ENCODE results near the gene ECE1. TPM values are rescaled to one million over a fixed set of nuclear protein-coding genes. Genes with fewer than 3 reads are reported as not detected.

The ECE1 gene
- total RNA-seq: 118 and 284 TPM in 2 replicates

DNA sequence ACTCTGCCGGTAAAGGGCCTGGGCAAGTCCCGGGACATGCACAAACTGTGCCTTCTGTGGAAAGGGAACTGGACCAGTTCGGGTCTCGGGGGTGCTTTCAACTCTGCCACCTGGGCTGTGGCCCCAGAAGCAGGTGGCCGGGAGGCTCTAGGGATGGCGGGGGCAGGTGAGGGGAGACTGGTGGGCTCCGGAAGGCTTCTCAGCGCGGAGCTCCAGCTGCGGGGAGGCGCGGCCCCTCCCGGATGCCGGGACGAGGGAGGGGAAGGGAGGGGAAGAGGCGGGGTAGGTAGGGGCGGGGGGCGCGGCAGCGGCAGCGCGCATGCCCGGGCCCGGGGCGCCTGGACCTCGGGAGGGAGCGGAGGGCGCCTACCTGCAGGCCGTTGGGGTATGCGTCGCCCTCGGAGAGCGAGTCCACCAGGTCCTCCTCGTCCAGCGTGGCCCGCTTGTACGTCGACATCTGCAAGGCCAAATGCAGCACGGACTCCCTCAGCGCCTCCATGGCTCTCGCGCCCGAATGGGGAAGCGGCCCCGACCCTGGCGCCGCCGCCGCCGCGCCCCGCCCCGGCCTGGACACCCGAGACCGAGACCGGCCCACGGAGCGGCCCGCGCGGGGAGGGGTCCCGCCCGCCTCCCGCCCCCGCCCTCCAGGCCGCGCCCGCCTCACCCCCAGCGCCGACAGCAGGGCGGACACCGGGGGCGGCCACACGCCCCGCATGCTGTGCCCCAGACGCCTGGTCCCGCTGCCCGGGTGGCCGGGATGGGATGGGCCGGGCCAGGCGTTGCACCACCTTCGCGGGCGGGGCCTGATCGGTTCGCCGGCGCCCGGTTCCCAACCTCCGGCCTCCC is at the start of gene ECE1:
Gene ECE1 (minus strand): TSS at position 764 of the 846 bp plus-strand sequence. CDS start 49 bp downstream, at position 715.

DNA sequence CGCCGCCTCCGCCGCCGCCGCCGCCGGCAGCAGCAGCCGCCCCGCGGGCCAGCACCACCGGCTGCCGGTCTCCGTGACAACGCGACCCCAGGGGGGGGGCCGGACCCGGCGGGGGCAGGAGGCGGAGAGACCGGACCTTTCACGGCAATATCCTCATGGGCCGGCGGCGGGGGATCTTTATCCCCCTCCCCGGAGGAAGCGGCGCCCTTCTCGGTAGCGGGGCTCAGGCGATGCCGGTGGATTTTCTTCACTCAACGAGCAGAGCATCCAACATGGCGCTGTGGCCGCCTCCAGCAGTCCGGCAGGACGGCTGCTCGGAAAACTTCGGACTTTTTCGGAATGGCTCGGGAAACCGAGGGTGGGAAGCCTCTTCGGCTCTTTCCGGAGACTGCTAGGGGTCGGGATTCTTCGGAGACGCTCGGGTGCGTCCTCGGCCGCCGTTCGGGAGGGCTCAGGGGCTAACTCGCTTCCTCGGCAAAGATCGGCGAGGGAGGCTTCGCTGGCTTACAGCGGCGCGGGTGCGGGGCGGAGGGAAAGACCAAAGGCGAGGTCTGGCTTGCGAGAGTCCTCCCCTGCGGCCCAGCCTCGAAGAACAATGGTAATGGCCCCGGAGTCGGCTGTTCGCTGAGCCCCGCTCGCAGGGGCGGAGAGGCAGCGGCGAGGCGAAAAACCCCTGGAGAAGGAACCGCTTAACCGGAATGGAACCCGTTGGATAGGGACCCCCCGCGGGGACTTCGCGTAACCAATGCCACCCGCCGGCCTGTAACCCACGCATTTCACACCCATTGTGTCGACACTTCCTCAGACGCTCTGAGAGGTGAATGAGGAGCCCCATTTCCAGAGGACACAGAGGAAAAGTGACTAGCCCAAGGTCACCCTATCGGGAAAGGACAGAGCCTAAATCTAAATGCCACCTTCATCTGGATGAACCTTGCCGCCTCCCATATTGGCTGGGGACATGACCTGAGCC is 113.4 kb downstream of the ECE1 start, which contains the start of gene EIF4G3:
Gene EIF4G3 (minus strand): TSS at position 312 of the 970 bp plus-strand sequence. CDS start 174,155 bp downstream, outside the sequence.

Other genes with a start within 250 kb of the ECE1 start
- 55.8 and 83.1 TPM in 2 replicates for gene EIF4G3, start 113.6 kb downstream of the ECE1 start, total RNA-seq
- 24.9 and 33.3 TPM in 2 replicates for gene NBPF3, start 149.7 kb upstream of the ECE1 start, total RNA-seq
- gene ALPL, start 219.0 kb upstream of the ECE1 start, total RNA-seq: 0.30 and 2.7 TPM in 2 replicates